Activated CD4-positive, CD25-positive, alpha-beta regulatory T cell treated with anti-CD3 and anti-CD28 coated beads, Interleukin-2, amount 50 U/mL, for 72 hours (primary cell): Measurements from ENCODE around the gene TEFM.
"Not testable (repeated sequence)": the region's sequence is repeated elsewhere in the genome, so short reads cannot be mapped to it uniquely, and the experiment has no call there.

Source experiments
- DNase-seq: peaks from one replicate; pipeline ENCODE4 v3.0.0; 2021

TEFM gene, protein sequence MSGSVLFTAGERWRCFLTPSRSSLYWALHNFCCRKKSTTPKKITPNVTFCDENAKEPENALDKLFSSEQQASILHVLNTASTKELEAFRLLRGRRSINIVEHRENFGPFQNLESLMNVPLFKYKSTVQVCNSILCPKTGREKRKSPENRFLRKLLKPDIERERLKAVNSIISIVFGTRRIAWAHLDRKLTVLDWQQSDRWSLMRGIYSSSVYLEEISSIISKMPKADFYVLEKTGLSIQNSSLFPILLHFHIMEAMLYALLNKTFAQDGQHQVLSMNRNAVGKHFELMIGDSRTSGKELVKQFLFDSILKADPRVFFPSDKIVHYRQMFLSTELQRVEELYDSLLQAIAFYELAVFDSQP

DNA sequence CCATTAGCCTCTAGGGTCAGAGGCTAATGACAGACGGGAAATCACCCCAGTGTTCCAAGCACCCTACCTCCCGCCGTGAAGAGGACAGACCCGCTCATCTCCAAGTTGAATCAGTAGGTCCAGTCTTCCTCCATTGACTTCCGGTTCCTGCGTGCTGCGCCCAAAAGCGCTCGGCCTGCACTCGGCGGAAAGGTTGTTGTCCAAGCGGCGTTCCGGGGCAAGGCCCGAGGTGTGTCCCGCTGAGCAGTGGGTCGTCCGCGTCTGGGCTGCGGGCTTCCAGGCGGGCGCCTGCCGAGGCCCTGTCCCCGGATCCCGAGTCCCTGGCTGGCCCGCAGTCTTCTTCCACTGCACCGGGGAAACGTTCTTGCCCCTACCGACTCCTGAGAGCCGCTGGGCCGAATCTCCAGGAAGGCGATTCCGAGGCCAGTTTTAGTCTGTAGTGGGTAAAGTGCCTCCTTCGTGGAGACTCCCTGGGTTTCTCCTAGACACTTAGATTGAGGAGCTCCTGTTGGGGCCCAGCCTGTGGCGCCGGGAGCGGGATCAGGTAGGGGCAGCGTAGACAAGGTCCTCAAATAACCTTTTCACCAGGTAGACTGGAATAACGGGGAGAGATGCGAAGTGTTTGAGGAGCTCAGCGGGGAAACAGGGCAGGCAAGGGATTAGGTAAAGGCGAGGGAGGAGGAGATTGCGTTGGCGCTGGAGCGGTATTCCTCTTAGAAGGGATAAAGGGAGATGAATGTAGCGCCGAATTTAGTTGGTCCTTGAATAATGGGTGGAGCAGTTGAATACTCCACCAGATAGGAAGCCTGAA is at the start of gene TEFM:
TSS of gene TEFM (minus strand) at position 138 of the 811 bp plus-strand sequence. CDS start at position 98, 40 bp downstream.
- DNase-seq, result peak; percentile 91

DNA sequence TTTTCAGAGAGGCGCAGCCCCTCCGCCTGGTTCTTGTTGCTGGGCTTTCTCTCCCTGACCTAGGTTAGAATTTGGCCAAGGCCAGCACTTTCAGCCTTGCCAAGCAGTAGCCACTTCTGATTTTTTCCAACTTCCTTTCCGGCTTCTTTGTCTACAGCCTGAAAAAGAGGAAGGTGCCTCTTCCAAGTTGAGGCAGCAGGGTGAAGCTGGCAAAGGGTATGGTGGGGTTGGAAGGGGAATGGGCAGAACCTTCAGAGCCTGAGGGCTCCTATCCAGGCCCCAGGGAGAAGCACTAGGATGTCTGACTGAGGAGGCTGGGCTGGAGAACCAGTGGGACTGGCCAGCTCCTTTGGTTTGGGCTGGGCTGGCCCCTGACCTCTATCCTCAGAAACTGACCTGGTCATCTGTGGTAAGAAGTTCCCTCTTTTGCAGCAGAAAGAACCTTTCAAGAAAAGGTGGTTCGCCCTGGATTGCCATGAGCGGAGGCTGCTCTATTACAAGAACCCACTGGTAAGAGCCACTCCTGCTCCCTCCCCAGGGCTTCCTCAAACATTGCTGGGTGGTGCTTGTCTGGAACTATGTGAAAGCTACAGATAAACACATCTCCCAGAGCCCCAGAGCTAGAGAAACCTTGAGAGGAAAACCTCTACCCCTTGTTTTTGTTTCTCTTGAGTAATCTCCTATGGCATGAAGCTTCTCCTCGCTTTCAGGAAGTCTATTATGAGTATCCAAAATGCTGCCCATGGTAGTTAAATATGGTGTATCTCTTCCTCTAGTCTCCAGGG is 48.2 kb upstream of the TEFM start:
- DNase-seq, result no peak

DNA sequence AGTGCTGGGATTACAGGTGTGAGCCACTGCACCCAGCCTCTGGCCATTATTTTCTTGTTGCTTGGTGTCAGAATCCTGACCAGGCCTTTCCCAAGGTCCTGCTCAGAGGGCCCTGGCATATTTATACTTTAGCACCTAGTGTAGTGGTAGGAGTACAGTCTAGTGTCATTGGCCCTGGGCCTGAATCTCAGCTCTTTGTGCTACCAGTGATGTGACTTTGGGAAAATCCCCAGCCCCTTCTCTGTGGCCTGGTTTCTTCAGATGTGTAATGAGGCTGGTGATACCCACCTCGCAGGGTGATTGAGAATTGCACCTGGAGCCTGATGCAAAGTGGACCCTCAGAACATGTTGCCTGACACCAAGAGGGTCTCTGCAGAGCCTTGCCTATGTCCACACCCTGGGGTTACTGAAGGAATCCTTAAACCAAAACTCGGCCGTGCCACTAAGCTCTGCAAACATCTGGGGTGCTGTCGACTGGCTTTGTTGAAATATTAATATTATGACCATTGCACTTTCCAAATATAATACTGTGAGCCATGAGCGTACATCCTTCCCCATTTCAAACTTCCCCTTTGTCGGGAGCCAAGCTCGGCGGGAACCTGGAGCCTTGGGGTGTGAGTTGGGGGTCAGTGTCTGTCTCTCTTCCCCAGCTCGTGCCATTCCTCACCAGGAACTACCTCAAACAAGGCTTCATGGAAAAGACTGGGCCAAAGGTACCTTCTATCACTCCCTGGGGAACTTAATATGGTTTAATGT is 46.8 kb upstream of the TEFM start:
- DNase-seq, result no peak

DNA sequence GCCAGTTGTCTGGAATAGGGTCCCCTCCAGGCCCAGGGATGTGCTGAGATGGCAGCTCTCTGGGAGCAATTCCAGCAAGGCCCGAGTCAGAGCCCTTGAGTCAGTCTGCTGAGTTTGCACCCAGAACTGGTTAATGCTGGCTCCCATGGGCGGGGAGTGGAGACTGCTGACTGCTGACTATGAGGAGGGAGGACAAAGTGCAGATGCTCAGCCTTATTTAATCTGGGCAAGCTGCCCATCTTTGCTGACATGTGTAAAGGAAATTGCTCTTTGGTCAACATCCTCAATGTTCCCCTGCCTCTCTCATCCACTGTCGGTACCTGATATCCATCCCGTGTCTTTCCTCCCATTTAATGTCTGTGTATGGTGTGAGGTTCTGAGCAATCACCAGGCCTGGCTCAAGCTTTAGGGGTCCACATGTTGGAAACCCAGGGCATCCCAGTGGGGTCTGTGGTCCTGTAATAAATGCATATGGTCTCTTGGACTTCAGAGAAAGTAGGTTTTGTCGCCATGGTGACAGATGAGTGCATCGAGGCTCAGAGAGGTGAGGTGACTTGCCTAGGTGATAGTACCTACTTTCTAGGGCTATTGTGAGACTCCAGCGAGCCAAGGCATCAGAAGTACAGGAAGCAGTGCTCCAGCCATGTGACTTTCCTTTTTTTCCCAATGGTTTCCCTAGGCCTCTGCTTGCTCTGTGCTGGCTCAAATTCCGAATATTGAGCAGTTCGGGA is 44.8 kb upstream of the TEFM start:
- DNase-seq, result no peak

DNA sequence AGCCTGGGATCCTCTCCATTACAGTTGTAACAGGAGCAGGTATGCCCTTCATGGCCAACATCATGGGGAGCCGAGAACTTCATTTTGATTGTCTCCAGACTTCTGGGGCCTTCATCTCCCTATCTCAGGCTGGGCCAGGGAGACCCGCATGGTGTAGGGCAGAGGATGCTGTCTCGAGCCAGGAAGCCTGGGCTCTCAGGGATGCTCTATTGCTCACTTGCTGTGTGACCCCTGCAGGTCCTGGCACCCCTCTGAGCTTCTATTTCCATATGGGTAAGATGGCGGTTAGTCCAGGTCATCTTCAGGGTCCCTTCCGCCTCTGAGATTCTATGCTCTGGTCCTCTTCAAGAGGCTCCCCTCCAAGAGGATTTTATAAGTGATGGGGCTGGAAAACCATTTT is 44.2 kb upstream of the TEFM start:
- DNase-seq, result no peak

DNA sequence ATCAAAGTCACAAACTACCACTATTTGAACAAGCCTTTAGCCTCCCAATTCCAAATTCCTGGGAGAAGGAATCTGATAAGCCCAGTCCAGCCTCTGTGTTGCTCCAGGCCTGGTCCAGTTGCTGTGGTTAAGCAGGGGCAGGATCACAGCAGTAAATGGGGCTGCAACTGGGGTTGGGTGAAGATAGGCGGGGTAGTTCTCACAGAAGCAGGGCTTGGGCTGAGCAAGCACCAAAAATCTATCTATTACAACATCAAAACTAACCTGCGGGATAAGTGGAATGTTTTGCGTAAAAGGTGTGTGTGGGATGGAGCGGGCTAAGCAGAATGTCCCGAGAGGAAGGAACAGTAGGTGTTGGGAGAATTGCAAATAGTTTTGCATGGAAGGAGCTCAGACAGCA is 41.8 kb upstream of the TEFM start:
- no peak for DNase-seq

DNA sequence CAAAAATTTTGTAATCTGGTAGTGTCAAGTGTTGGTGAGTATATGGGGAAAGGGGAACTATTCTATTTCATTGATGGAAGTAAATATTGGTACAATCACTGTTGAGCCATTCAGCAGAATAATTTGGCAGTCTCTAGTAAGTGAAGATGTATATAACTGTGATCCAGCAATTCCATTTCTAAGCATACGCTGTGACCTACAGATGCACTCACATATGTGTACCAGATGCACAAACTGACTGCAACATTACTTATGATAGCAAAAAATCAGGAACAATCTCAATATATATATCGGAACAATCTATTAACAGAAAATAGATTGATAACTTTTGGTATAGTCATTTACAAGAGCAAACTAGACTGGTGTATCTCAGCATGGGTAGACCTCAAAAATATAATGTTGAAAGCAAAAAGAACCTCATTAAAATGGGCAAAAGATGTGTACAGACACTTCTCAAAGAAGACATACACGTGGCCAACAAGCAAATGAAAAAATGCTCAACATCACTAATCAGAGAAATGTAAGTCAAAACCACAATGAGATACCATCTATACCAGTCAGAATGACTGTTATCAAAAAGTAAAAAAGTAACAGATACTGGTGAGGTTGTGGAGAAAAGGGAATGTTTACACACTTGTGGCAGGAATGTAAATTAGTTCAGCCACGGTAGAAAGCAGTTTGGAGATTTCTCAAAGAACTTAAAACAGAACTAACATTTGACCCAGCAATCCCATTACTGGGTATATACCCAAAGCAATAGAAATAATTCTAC is 36.5 kb upstream of the TEFM start:
- DNase-seq, result no peak

DNA sequence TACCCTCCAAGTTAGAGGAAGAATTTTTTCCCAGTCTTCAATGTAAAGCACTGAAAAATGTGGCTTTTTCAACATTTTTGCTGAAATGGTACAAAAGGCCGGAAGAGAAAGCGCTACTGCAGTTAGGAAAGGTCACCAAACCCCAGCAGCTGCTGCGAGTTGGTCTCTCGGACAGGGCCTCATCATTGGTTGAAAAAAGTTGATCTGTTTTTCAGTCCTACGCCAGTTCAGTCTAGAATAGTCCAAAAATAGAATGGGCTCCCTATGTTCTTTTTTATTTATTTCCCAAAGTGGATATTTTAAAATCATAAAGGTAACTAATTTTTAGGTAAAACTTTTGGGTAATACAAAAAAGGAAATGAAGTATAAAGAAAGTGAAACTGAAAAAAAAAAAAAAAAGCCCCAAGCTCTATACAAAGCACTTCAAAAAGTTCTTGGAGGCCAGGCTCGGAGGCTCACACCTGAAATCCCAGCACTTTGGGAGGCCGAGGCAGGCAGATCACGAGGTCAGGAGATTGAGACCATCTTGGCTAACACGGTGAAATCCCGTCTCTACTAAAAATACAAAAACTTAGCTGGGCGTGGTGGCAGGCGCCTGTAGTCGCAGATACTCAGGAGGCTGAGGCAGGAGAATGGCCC is 33.1 kb upstream of the TEFM start:
- peak; percentile 36 for DNase-seq

DNA sequence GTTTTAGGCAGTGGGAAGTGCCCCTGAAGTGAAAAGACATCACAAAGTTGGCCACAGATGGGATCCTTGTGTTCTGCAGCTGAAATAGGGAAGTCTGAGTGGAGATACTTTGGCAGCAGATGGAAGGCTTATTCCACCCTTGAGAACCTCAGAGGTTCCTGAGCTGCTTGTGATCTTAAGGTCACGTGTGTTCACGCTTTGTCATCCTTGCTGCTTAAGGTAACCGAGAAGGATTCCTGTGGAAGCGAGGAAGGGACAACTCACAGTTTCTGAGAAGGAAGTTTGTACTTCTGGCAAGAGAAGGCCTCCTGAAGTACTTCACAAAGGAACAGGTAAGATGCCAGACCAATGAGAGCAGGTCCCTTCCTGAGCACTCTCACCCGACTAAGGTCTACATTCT is 27.9 kb upstream of the TEFM start:
- DNase-seq, result no peak

DNA sequence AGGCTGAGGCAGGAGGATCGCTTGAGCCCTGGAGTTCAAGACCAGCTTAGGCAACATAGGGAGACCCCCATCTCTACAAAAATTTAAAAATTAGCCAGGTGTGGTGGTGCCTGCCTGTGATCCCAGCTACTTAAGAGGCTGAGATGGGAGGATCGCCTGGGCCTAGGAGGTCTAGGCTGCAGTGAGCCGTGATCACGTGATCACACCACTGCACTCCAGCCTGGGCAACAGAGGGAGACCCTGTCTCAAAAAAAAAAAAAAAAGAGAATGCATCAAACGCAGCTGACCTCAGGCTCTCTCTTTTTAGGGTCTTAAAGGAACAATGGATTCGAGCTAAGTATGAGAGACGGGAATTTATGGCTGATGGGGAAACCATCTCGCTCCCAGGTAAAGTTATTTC is 25.5 kb upstream of the TEFM start:
- not testable (repeated sequence) for DNase-seq

DNA sequence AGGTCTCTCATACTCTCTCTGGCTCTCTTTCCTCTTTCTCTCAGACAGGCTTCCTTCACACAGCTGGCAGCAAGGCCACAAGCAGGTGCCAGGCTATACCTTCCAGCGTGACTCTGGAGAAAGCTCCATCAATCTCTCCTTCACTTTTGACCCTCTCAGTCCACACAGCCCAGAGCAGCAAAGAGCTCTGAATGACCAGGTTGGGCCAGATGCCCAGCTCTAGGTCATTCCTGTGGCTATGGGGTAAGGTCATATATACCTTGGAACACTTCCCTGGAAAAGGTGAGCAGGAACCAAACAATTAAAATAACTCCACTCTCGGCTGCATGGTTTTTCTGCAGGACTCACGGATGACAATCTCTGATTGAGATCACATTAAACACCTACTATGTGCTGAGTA is 24.5 kb upstream of the TEFM start:
- DNase-seq, result no peak

DNA sequence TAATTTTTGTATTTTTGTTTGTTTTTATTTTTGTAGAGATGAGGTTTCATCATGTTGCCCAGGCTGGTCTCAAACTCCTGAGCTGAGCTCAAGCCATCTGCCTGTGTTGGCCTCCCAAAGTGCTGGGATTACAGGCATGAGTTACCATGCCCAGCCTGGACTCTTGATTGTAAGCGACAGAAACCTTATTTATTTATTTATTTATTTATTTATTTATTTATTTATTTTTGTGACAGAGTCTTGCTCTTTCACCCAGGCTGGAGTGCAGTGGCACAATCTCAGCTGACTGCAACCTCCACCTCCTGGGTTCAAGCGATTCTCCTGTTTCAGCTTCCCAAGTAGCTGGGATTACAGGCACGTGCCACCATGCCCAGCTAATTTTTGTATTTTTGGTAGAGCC is 23.8 kb upstream of the TEFM start:
- DNase-seq, result not testable (repeated sequence)

DNA sequence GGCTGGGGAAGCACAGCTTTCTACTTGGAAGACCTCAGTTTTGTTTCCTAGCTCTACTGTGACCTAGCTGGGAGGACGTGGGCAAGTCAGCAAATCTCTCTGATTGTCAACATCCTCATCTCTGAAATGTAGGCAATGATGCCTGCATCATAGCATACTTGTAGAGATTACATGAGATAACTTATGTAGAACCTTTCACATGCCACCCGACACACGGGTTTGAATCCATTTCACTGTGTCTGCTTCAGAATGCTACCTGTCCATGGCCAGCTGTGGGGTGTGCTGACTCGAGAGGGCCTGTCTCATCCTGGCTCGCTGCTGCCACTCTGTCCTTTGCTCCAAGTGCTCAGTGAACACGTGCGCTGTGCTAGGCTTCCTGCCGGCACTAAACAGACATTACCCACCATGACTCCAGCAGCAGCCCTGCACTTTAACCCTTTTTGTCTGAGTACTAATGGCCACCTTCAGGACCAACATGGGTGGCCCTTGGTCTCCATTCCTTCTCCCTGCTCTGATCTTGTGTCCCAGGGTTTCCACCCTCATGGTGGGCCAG is 23.1 kb upstream of the TEFM start:
- DNase-seq, result no peak

DNA sequence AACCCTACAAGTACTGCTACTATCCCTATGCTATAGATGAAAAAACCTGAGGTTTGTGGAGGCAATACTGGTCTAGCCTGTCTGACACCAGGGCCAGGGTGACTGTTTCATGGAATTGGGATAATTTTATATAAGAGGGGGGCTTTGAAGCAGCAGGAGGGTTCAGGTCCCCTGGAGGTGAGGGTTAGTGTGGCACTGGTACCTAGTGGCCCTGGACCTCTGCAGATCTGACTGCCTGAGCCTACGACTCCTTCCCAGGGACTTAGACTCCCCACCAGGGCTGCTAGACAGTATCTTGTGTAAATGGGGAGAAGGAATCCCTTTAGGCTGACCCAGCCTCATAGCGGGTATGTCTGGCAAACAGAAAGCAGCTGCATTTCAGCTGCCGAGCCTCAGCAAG is 22.5 kb upstream of the TEFM start:
- DNase-seq, result no peak

DNA sequence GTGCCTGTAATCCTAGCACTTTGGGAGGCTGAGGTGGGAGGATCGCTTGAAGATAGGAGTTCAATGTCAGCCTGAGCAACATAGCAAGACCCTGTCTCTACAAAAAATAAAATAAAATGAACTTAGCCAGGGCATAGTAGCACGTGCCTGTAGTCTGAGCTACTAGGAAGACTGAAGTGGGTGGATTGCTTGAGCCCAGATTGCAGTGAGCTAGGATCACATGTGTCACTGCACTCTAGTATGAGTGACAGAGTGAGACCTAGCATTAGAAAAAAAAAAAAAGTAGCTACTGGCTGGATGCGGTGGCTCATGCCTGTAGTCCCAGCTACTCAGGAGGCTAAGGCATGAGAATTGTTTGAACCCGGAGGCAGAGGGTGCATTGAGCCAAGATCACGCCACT is 21.7 kb upstream of the TEFM start:
- DNase-seq, result no peak

DNA sequence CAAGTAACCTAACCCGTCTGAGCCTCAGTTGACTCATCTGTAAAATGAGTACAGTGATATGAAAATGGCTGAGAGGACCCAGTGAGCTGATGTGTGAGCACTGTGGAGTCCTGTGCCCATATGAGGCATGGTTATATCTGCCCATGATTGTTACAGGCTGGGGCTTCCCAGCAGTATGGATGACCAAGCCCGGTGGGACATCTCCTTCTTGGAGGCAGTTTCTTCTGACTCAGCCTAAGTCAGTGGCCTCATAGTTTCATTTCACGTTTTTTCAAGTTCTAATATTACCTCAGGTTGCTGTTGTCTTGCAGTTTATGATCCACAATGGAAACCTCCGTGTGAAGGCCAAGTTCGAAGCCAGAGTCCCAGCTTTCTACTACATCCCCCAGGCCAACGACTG is 20.5 kb upstream of the TEFM start:
- DNase-seq, result no peak

DNA sequence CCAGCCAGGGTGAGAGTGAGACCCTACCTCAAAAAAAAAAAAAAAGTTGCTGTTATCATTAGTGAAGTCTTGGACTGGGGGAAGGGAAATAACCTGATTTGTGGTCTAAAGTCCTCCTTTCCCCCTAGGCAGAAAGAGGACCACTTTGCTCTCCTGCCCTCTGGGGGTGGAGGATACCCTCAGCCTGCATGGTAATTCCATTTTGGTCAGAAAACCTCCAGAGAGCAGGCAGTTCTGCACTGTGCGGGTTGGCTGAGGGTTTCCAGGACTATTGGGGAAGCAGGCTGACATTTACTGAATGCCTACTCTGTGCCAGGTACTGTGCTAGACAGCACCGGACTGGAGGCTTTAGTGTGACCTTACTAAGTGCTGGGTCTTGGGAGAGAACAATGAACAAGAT is 18.3 kb upstream of the TEFM start:
- no peak for DNase-seq

DNA sequence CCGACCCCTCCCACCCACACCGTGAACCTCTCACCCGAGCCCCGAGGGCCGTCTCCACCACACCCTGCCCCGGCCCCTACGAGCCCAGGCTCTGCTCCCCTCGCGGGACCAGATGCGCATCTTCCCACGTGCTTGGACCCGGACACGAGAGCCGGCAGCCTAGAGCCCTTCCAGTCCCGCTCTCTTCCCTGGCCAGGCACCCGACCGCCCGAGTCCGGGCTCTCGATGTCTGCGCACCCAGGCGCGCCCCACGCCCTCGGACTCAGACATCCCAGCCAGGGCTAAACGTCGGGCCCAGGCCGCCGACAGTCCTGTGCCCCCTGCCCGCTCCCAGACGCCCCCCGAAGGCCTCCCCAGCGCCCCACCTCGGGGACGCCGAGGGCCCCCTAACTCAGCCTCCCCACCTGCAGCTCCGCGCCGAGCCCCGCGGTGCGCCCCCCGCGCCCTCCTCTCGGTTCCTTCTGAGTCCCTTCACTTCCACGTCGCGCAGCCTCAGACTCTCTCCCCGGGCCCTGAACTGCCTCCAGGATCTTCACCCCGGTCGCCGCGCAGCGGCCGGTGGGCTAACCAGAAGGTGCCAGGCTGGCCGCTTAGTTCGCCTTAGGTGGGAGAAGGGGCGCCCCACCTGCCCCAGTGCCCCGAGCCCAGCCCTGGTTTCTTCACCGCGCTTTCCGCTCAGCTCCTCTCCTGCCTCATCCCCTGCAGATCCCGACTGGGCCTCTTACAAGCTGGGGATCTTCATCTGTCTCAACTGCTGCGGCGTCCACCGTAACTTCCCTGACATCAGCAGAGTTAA is 16.4 kb upstream of the TEFM start:
- DNase-seq, result no peak

DNA sequence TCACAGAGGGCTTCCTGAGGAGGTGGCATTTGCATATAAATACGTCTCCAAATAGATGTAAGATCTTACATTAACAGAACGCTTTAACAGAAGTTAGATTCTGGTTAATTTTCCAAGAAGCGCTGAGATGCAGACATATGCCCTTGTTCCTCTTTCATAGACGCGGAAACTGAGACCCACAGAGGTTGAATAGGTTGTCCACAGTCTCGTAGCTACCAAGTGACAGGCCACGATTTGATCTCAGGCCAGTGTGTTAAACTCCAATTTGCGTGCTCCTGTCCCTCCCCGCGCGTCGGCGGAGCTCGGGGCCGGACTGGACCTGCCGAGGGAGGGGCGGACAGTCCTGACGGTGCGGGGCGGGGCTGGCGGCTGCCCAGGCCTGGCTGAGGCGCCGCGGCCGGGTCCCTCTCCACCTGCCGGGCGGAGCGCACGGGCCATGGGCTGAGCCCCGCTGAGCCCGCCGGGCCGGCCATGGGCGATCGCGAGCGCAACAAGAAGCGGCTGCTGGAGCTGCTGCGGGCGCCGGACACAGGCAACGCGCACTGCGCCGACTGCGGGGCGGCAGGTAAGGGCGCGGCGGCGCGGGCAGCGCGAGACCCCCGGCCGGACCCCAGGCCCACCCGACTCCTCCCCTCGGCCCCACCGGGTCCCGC is 15.6 kb upstream of the TEFM start, which contains the start of gene ADAP2:
TSS of gene ADAP2 (plus strand) at position 402 of the 653 bp plus-strand sequence. CDS start at position 472, 70 bp downstream.
- no peak for DNase-seq
